ENCODE data around the gene GNA12.

Gene GNA12

DNA sequence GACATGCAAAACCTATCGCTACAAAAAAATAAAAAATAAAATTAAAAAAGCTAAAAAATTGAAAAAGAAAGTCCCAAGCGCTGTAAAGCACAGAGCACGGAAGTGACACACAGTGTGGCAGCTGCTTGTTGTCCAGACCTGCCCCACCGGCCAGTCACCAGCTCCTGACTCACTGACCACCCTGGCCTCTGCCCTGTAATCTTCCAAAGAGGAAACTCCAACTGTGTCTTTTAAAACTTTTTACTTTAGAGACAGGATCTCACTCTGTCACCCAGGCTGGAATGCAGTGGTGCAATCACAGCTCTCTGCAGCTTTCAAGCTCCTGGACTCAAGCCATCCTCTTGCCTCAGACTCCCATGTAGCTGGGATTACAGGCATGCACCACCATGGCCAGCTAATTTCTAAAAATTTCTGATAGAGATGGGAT, 23.6 kb downstream of the GNA12 start:
- TF ChIP-seq GATA3 (IDR thresholded peaks at IDR 0.05; ENCODE audit: low read depth, low read length) (no peak), GATA2 (IDR thresholded peaks at IDR 0.05; ENCODE audit: low read depth, low read length) (no peak)

- no peak for TF ChIP-seq GATA3 (IDR thresholded peaks at IDR 0.05; ENCODE audit: low read depth, low read length)
- TF ChIP-seq GATA2 (IDR thresholded peaks at IDR 0.05; ENCODE audit: low read depth, low read length) = no peak
Observed at GRCh38 chr7:2819954-2820397, 24.1 kb downstream of the GNA12 start.

DNA sequence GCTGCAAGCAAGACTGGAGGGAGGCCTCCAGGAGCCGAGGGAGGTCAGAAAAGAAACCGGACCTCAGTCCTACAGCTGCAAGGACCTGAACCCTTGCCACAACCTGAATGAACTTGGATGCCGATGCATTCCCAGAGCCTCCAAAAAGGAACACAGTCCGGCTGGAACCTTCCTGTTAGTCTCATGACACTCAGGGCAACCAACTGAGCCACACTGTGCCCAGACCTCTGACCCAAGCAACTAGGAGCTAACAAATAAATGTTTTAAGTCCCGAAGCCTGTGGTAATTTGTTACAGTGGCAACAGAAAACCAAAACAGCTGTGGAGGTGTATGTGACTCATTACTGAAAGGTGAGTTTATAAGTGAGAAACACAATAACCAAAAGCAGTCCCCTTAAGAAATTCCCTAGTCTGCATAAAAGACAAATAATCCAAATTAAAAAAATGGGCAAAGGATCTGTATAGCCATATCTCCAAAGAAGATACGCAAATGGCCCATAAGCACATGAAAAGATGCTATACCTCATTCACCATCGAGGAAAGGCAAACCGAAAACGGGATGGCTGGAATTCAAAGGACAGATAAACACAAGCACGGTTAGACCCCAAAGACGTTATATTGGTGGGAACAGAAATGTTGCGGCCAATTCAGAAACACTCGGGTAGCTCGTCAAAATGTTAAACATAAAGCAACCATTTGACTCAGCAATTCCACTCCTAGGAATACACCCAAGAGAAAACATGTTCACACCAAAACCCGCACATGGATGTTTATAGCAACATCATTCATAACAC, 24.8 kb downstream of the GNA12 start:
- TF ChIP-seq GATA2 (IDR thresholded peaks at IDR 0.05; ENCODE audit: low read depth, low read length) = no peak
- no peak for TF ChIP-seq GATA3 (IDR thresholded peaks at IDR 0.05; ENCODE audit: low read depth, low read length)

DNA sequence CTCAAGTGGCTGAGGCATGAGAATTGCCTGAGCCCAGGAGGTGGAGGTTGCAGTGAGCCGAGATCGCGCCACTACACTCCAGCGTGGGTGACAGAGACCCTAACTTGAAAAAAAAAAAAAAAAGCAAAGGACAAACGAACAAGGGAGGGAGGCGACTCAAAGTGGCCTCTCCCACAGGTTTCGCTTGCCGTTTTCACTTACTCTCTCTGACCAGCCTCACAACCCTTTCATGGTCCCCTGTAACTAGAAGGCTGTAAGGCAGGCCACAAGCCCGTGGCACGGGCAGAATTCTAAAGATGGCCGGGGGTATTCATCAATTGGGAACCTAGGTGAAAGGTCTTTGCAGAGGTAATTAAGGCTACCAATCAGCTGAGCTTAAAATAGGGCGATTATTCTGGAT, 25.5 kb downstream of the GNA12 start:
- no peak for TF ChIP-seq GATA3 (IDR thresholded peaks at IDR 0.05; ENCODE audit: low read depth, low read length)
- no peak for TF ChIP-seq GATA2 (IDR thresholded peaks at IDR 0.05; ENCODE audit: low read depth, low read length)

DNA sequence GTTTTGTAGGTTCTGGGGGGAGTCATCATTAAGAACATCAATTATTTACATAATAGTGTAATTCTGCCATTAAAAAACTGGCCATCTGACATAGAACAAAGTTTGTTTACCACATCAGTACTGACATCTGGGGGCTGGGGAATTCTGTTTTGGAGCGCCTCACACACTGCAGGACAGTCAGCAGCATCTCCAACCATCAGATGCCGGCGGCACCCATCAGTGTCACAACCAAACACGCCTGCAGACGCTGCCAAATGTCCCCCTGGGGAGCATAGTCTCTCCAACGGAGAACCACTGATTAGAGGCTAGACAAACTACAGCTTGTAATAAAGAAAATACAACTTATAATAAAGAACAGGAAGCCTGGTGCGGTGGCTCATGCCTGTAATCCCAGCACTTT, 26.0 kb downstream of the GNA12 start:
- TF ChIP-seq GATA2 (IDR thresholded peaks at IDR 0.05; ENCODE audit: low read depth, low read length) (no peak), GATA3 (IDR thresholded peaks at IDR 0.05; ENCODE audit: low read depth, low read length) (no peak)

DNA sequence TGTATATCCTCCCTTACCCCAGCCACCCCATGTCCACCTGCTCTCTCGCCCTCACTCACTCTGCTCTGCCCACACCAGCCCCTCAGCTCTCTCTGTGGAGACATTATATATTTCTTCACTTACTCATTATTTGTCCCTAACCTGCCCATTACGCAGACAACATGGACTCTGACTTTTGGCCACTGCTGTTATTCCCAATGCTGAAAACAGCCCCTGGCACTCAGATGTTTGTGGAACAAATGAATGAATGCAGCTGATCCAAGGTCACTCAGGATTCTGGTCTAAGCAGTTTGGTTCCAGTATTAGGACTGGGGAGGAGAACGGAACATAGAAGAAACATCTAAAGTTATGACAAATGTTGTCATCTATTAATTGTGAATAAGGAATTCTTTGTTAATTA, 26.7 kb downstream of the GNA12 start:
- TF ChIP-seq GATA2 (IDR thresholded peaks at IDR 0.05; ENCODE audit: low read depth, low read length) = no peak
- no peak for TF ChIP-seq GATA3 (IDR thresholded peaks at IDR 0.05; ENCODE audit: low read depth, low read length)

DNA sequence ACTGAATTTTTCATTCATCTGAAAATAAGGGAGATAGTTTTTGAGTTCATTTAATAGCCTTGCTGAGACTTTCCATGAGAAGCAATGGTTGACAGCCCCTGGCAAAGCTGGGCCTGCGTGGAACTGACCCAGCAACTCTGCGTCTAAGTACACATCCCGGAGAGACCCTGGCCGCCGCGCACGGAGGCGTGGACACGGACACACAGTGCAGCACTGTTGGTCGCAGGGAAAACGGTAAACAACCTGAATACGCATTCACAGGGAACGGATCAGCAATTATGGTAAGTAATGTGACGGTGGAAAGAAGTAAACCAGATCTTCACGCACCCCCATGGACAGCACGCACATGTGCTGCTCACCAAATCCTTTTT, 28.2 kb downstream of the GNA12 start:
- TF ChIP-seq GATA3 (IDR thresholded peaks at IDR 0.05; ENCODE audit: low read depth, low read length) (no peak), GATA2 (IDR thresholded peaks at IDR 0.05; ENCODE audit: low read depth, low read length) (no peak)

DNA sequence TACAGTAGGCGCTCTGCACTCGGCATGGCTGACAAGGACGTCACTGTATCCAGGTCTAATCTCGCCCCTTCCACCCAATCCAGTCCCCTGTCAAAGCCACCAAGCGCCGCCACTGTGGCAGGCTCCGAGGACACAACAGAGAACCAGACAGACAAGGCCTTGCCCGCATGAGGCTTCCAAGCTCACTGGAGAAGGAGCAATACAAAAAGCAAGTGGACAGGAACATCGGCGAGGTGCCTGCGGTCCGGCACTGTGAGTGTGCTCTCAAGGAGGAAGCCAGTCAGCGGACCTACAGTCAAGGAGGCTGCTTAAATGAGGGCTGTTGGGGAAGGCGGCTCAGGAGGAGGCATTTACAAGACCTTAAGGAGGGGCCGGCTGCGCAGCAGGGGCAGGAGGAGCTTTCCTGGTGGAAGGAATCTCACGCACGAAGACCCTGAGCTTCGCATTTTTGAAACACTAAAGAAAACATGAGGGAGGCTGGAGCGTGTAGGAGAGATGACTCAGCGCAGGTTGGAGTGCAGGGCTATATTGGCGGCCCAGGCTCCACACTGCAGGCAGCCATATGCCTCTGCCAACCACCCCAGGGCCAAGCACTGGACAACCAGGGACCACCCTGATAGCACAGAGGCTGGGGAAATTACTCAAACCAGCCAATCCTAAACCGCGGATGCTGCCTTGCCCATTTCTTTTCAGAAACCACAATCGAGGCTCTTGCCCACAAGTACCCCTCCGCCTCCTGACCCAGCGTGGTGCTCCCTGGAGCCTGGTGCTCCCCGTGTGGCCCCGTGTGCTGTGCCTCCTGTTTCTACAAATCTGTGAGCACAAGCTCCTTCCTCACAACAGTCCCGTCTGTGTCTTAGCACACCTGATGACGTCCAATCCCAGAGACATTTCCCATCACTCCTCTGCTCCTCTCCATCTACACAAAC, 28.9 kb downstream of the GNA12 start:
- TF ChIP-seq GATA2 (IDR thresholded peaks at IDR 0.05; ENCODE audit: low read depth, low read length) (no peak), GATA3 (IDR thresholded peaks at IDR 0.05; ENCODE audit: low read depth, low read length) (no peak)

DNA sequence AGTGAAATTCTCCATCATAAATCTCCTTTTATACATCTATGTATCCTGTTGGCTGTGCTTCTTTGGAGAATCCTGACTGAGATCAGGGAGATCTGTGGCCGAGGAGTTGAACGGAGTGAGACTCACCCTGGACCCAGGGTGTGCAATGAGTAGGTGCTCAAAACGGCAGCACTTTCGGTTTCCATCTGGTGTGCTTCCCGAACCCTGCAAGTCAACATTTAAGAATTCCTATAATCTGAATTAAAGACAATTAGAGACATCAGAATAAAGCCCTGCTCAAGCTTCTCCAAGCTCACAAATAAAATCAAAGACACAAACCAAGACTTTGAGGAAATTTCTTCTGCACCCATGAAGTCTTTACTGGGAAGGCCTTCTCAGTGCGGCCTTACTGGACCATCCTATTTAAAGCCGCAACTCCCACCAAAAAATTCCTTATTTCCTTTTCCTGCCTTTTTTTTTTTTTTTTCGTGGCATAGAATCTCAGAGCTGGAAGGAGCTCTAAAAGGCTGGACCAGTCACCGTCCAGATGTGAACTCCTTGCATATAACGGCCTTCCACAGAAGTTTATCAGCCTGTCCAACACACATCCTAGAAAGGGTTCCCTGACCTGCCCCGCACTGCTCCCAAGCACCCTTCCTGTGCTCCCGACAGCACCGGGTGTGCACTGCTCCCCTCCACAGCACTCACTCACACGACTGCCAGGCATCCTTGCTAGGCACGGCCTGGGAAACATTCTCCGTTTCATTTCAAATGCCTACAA, 29.7 kb downstream of the GNA12 start:
- TF ChIP-seq GATA2 (IDR thresholded peaks at IDR 0.05; ENCODE audit: low read depth, low read length) = no peak
- TF ChIP-seq GATA3 (IDR thresholded peaks at IDR 0.05; ENCODE audit: low read depth, low read length) = no peak

DNA sequence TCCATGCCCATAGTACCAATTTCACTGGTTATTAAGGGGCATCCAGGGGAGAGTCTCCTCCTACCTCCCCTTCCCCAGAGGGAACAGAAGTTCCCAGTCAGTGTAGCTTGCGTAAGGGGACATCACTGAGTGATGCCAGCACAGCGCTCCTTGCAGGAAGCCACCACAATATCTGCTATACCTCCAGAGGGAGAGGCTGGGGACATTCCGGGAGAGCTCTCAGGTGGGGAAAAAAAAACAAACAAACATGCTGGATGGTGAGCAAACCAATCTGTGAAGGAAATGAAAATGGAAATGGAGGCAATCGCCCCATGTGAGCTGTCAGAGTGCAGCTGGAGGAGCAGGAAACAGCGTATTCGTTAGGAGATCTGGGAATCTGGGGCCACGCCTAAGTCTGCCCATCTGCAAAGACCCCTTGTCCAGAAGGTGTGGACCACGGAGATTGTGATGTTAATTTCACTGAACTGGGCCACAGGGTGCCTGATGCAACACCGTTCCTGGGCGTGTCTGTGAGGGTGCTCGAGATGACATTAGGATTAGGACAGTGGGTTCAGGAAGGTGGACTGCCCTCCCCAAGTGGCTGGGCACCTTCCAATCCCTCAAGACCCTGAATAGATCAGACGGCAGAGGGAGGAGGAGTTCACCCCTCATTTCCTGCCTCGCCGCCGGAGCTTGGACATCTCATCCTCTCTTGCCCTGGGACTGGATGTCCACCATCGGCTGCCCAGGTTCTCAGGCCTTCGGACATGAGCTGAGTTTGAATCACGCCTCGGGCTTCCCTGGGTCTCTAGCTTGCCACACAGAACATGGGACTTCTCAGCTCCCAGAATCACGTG, 30.5 kb downstream of the GNA12 start:
- no peak for TF ChIP-seq GATA3 (IDR thresholded peaks at IDR 0.05; ENCODE audit: low read depth, low read length)
- TF ChIP-seq GATA2 (IDR thresholded peaks at IDR 0.05; ENCODE audit: low read depth, low read length) = no peak

DNA sequence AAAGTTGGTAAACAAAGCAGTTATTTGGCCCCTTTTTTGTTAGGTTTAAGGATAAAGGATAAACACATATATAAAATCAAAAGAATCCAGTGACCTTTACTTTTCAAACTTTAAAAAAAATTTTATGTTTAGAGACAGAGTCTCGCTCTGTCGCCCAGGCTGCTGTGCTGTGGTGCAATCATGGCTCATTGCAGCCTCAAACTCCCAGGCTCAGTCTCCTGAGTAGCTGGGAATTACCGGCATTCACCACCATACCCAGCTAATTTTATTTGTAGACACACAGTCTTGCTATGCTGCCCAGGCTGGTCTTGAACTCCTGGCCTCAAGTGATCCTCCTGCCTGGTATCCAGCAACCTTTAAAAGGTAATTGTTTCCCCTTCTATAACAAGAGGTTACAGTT, 31.3 kb downstream of the GNA12 start:
- no peak for TF ChIP-seq GATA2 (IDR thresholded peaks at IDR 0.05; ENCODE audit: low read depth, low read length)
- no peak for TF ChIP-seq GATA3 (IDR thresholded peaks at IDR 0.05; ENCODE audit: low read depth, low read length)

GRCh38 chr7:2812114-2812487, 32.0 kb downstream of the GNA12 start:
- TF ChIP-seq GATA2 (IDR thresholded peaks at IDR 0.05; ENCODE audit: low read depth, low read length) (no peak), GATA3 (IDR thresholded peaks at IDR 0.05; ENCODE audit: low read depth, low read length) (no peak)

- TF ChIP-seq GATA3 (IDR thresholded peaks at IDR 0.05; ENCODE audit: low read depth, low read length) (no peak), GATA2 (IDR thresholded peaks at IDR 0.05; ENCODE audit: low read depth, low read length) (no peak)
Observed at GRCh38 chr7:2811476-2812113, 32.5 kb downstream of the GNA12 start.

Measured in SH-SY5Y (cell line).